G401.6 (cell line): ENCODE results near the gene GATA3.

Experiments used
- FAIRE-seq: peaks from 2 replicates; lab custom pipeline; 2012; peaks lifted over from hg19 to GRCh38; lab: Jason Lieb, UNC

The GATA3 gene

GRCh38 chr10:8051109-8051821, 3.2 kb upstream of the GATA3 start:
- FAIRE-seq: no peak

- no peak for FAIRE-seq
Measured at GRCh38 chr10:8051851-8052257, 2.6 kb upstream of the GATA3 start.

- FAIRE-seq: no peak
Measured at GRCh38 chr10:8052341-8052955, 2.0 kb upstream of the GATA3 start.

GRCh38 chr10:8052956-8053445, 1.5 kb upstream of the GATA3 start:
- FAIRE-seq: no peak

- no peak for FAIRE-seq
Measured at GRCh38 chr10:8053446-8054243, 843 bp upstream of the GATA3 start.

GRCh38 chr10:8054244-8054493, 319 bp upstream of the GATA3 start:
- no peak for FAIRE-seq

- no peak for FAIRE-seq
Measured at GRCh38 chr10:8055420-8056349, 1.2 kb downstream of the GATA3 start.

- FAIRE-seq: no peak
Measured at GRCh38 chr10:8056378-8056777, 1.9 kb downstream of the GATA3 start.

- no peak for FAIRE-seq
Measured at GRCh38 chr10:8056871-8057331, 2.4 kb downstream of the GATA3 start.

- FAIRE-seq: no peak
Measured at GRCh38 chr10:8057636-8058273, 3.3 kb downstream of the GATA3 start.

GRCh38 chr10:8058274-8059111, 4.0 kb downstream of the GATA3 start:
- FAIRE-seq: no peak

- no peak for FAIRE-seq
Measured at GRCh38 chr10:8059191-8059936, 4.9 kb downstream of the GATA3 start.

GRCh38 chr10:8060010-8060703, 5.7 kb downstream of the GATA3 start:
- no peak for FAIRE-seq

- no peak for FAIRE-seq
Measured at GRCh38 chr10:8060704-8061121, 6.2 kb downstream of the GATA3 start.

- no peak for FAIRE-seq
Measured at GRCh38 chr10:8061274-8062211, 7.1 kb downstream of the GATA3 start.

- FAIRE-seq: no peak
Measured at GRCh38 chr10:8063128-8063908, 8.8 kb downstream of the GATA3 start.

GRCh38 chr10:8063935-8064334, 9.4 kb downstream of the GATA3 start:
- no peak for FAIRE-seq
